Measurements from ENCODE around the gene MYRFL.

MYRFL gene

DNA sequence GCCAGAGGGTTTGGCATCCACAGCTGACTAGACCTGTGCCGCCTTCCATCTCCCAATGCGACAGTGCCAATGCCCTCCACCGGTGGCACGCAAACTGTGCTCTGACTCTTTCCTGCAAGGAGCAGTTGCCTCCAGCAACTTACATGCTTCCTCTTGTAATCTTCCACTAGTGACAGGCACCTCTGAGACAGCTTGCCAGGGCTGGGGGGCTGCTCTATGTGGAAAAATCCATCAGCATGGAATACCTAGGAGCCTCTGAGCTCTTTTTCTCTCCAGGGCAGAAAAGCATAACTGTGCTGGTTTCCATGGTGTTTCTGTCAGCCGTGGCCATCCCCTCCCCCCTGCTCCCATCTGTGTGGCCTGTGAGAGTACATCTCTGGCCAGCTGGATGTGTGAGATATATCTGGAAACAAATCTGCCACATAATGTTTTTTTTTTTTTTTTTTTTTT lies 110.6 kb downstream of the MYRFL start:
- DNase-seq = no peak

DNA sequence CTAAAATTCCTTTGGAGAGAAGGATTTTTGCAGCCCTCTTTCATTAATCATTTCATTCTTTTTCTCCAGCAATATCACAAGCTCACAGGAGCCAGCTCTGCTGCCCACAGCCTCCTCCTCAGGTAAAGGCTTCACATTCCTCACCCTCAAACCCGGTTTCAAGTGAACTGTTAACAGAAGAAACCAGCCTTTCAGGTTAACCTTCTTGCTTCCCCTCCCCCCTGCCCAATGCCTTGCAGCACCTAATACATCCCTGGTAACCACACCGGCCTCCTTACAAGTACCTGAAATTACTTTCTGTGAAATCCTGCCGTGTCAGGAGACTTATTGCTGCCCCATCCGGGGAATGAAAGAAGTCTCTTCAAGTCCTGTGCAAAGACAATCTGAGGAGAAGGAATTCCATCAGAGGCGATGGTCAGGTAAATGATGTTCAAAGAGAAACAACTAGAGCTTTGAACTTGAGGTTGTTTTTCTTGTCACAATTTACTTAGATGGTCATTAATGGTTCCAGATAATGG lies 111.2 kb downstream of the MYRFL start:
- no peak for DNase-seq

DNA sequence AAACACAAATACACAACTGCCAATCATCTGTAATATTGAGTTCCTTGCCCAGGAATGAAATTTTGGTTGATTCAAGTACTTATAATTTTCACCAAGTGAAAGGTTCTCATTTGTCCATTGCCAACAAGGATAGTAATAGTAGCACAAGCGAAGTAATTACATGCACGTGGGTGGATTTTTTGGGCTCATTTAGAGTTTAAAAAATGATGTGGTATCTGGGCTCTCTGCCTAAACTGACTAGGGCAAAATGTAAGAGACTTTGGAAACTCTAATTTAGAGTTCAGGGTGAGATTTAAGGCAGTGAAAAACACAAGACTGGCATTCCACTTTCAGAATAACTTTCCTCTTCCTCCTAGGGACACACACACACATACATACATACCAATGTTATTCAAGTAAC lies 111.7 kb downstream of the MYRFL start:
- DNase-seq = no peak

DNA sequence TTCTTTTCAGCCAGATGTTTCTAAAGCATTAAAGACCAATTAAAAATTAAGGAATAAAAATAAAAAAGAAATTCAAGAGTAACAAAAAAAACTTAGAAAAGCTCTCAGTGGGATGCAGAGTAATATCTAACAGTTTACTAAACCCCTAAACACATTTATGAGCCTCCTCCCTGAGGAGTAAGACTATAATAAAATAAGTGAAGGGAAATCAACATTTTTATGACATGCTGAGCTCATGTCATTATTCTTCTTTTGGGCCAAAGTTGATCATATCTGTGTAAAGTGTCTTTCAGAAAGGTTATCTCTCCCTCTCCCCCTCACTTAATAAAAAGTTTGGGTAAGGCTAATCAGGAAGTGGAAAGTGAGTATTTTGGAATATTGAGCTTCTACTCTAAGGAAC lies 122.1 kb downstream of the MYRFL start:
- no peak for DNase-seq

DNA sequence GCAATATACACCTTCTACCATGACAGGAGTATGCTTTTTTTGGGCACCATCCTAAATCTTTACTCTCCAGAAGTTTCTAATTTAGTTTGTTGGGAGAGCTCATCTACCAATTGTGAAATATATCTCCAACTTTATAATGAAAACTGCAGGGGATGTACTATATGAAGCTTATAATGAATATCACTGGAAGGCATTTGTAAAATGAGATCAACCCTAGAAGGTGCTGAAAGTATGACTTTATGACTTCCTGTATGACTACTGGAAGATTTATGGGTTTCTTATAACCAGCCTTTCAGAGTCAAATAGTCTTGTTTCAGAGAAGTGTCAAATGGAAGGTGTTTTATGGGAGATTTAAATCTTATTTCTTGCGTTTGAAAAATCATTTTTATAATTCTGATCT lies 122.9 kb downstream of the MYRFL start:
- no peak for DNase-seq

DNA sequence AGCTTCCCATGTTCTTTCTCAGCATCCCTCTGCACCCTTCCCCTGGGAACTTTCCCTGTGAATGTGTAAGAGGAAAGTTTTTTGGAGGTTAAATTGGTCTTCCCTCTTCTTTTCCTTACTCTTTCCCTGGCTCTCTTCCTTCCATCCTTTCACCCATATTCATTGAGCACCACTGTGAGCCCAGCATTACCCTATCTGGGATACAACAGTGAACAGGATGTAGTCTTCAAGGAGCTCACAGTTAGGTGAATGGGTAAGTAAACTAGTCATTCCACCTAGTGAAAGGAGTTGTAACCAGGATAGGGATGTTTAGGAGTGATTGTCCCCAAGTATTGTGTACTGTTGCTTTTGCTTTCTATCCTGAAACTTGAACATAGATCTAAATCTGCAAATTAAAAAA lies 123.8 kb downstream of the MYRFL start:
- DNase-seq = no peak

DNA sequence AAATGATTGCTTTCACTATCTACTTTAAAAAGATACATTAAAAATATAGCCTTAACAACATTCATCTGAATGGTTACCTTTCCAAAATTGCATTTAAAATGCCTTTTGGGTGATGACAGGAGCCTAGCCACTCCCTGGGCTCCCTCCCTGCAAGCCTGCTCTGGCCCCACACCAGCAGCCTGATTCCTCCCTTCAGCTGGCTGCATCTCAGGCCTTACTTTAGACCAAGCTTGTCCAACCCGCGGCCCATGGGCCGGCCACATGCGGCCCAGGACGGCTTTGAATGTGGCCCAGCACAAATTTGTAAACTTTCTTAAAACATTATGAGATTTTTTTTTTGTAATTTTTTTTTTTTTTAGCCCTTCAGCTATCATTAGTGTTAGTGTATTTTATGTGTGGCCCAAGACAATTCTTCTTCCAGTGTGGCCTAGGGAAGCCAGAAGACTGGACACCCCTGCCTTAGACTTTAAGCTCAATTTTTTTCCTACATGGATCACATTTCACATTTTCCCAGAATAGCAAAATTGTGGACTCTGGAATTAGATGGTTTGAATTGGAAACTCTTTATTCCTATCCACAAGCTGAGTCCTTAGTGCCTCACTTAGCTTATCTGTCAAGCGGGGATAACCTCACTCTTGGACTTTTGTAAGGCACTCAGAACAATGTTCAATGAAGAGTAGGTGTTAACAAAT lies 124.4 kb downstream of the MYRFL start:
- no peak for DNase-seq

DNA sequence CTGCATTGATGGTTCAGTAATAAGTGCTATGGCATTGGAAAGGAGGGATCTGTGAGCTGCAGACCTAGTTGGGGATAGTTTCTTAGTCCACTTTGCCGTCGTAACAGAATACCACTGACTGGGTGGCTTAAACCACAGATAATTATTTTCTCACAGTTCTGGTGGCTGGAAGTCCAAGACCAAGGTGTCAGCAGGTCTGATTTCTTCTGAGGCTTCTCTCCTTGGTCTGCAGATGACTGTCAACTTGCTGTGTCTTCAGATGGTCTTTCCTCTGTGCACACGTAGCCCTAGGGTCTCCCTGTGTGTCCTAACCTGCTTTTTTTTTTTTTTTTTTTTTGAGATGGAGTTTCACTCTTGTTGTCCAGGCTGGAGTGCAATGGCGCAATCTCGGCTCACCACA lies 126.1 kb downstream of the MYRFL start:
- no peak for DNase-seq

DNA sequence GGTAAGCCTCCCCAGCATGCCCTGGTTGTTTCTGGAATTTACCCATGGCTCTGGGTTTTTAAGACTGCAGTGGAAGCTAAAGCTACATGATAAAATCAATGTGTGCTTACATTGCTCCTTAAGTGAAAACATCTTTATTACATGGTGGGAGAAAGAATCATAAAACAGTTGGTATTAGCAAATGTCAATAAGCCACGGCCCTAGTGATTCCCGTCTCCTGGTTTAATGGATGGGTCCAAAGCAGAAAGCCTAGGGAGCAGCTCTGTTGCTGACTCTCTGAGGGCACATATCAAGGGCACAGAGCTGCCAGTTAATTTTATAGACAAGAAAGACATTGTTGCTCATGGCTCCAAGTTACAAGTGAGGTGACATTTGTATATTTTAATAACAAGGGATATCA lies 127.9 kb downstream of the MYRFL start:
- DNase-seq = no peak

DNA sequence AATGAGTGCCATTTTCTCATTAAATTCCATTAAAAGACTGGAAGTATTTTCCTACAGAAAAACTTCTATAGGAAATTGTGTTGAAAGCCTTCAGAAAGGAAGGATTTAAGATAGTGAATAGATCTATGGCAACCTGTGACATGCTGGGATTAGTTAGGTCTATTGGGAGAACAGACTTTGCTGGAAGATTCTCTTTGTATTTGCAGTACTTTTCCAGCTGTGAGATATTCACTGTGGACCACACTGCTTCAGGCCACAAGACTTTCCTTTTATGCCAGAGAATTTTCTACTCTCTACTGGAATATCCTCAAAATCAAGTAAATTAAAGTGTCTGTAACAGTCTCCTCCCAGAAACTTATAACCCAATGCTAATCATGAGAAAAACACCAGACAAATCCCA lies 136.2 kb downstream of the MYRFL start:
- no peak for DNase-seq

DNA sequence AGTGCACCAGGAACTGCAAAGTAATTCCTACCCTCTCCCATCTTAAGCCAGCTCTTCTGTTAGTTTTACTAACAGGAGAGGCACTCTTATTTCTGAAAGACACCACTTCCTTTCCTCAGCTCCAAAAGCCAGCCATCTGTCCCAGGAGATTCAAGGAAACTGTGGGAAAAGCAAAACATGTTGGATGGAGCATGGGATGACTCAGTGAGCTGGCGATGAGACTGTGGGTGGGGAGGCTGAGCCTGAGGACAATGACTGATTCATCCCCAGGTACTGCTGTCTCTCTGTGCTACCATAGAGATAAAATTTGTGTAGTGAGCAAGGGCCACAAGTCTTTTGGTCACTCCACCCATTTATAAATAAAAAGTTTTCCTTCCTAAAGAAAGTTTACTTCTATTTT lies 141.4 kb downstream of the MYRFL start:
- no peak for DNase-seq

DNA sequence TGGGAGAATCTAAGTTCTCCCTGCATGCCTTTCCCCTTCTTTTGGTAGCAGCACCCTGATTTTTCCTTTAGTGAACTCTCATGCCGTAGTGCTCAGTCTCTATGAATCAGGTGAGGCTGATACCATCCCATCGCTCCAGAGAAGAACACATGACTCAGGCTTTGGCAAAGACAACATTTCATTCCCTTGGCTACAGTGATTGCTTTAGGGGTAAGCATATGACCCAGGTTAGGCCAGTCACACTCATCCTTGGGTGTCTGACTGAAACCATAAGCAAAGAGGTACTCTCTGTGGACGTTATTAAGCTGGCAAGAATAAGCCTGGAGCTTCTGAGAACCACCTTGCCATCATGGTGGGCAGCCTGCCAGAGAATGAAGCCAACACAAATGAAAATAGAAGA lies 141.8 kb downstream of the MYRFL start:
- no peak for DNase-seq

DNA sequence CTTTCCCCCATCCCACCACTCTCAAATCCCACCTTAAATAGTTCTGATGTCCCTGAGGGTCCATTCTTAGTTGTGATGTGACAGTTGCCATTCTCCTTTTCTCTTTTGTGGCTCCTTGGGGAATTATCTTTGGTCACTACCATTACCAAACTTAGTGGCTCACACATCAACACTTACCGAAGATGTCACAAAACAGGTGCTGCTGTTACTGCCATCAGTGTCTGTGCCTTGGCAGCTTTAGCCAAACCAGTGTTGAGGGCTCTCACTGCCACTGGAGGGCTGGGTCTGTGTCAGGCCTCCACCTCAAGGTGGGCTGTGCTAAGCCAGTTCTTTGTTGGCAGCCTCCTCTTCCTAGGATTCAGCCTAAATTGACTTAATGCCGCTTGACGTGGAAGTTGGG lies 144.0 kb downstream of the MYRFL start:
- no peak for DNase-seq

DNA sequence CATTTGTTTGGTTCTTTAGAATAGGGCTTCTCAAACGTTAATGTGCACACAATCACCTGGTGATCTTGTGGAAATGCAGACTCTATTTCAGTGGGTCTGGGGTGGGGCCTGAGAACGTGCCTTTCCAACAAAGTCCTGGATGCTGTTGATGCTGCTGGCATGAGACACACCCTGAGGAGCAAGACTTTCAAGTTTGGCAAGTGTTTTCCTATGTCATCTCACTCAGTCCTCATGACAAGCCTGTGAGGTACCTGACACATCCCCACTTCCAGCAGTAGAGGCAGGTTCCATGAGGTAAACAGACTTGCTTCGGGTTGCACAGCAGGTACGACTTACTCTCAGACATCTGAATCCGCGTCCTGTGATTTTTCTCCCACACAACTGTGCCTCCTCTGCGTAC lies 147.1 kb downstream of the MYRFL start:
- no peak for DNase-seq

DNA sequence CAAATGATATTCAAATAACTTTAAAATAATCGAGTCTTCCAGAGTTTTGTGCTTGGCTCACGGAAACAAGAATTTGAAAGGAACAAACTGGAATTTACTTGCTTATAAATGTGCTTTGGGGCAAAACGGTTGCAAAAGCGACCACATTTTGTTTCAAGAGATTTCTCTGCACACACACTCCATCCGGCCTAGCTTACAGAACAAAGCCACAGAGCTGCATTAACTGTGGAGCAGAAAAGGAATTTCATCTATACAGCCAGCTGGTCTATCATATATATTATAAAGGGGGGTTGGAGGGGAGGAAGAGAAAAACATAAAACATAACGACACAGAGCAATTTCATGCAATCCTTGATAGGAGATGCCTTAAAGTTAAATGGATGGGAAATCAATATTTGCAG lies 153.0 kb downstream of the MYRFL start:
- no peak for DNase-seq

DNA sequence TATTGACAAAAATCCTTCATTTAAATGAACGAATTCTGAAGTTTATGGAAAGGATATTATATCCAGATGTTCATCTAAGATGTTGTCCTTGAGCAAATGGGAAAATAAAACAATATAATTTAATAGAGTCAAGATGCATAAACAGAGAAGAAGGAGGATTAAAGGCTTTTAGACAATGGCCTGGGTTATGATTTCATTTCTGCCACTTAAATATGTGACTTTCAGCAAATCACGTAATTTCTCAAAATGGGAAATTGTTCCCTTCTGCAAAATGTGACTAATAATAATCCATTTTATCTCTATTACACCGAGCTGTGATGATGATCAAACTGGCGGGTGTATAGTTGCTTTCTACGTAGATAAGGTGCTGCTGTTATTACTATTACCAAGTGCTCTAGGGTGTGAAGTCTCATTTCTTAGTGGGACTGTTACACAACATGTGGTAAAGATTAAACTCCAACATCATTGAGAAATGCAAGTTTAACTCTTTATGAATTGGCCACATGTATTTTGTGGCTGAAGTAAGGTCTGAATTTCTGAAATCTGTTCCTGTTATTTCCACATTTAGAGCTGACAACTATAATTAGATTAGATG lies 157.0 kb downstream of the MYRFL start:
- DNase-seq = no peak

DNA sequence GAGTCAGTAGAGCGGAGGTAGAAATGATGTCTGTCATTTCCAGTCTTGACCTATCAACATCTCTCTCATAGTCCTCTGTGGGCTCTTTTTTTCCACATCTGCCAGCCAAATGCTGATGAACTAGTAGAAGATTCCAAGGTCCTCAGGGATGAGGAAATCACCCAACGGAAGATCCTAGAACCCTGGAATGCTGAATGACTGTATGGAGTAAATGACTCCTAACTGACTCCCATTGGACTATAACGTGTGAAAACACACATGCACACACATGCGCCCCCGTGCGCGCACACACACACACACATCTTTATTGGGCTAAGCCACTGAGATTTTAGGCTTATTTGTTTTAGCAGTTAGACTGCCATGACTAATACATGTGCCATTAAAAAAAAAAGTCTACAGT lies 159.2 kb downstream of the MYRFL start:
- DNase-seq = no peak

DNA sequence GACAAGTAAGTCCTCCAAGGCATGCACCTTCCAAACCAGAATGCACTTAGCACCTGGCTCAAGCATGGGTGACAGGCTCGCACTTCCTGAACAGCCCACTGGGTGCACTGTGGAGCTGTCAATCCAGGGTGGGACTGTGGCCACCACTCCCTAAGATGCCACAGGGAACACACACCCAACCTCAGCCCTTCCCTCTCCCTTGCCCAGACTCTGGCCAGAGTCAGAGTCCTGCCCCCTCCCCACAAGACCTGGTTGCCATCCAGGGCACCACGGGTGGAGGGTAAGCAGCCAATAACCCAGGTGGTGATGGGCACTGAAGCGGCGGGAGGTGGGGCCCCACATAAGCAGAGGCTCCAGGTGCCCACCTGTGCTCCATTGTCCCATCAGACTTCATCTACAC lies 160.6 kb downstream of the MYRFL start:
- peak; percentile 53 for DNase-seq

DNA sequence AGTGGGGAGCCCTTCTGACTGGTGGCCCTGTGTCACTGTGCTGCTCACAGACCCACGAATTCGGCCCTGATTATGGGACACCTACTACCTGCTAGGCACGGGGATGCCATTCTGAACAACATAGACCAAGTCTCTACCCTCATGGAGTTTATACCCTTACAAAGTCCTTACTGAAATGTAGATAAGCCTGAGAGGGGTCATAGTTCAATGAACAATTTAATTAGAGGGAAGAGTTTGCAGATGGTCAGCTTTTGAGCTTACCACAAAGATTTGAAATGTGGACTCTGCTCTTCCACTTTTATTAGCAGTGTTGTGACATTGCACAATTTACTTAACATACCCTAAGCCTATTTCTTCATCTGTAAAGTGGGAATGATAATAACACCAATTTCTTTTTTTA lies 161.1 kb downstream of the MYRFL start:
- DNase-seq = no peak

DNA sequence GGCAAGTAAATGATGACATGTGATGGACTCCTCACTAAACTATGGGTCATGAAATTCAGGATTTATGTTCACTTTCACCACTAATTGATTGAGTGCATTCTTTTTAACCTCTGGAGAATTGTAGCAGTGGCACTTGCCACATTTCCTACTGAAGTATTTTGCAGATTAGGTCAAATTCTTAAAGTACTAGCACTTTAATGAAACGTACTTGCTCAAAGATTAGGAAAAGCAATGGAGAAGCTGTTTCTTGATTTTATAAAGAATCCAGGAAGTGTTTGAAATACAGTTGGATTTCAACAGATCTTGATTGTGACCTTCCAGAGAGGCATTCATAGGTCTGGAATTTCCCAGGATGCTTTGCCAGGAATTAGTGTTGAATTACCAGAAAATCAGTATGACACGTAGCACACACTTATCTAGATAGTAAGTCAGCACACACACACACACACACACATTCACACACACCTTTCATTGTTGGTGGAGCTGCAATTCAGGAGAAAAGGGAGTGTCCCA lies 162.6 kb downstream of the MYRFL start:
- DNase-seq = no peak

DNA sequence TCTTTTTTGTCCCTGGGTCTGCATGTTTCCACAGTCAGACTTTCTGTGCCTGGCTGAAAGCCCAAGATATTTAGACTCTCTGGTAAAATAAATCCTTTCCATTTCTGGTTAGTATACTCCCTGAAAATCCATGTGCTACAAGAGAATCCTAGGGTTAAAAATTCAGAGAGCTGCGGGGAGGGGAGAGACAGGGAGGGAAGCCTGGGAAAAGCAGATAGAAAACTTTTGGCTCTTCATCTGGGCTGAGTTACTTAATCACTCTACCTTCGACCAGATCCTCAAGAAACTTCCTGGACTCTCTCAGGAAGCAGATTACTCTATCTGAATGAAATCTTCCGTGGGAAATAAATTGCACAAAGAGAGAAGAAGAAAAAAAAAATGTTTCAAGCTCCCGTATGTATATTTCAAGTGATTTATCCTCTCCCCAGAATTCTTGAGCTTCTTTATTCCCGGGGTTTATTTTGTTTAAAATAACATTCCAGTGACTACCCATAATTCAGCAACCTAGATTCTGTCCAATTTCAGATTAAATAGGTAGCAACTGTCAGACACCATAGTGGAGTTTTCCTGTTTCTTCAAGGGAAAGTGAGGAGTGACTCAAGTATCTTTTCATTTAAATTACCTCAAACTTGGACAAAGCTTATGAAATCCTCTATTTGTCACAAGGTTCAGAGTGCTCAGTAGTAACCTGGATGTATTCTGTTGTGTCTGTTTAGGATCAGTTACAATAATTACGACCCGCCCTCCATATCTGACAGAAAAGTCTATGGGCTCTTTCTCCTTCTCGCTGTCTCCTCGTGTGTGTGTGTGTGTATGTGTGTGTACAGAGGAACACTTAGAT lies 163.7 kb downstream of the MYRFL start:
- DNase-seq = no peak

DNA sequence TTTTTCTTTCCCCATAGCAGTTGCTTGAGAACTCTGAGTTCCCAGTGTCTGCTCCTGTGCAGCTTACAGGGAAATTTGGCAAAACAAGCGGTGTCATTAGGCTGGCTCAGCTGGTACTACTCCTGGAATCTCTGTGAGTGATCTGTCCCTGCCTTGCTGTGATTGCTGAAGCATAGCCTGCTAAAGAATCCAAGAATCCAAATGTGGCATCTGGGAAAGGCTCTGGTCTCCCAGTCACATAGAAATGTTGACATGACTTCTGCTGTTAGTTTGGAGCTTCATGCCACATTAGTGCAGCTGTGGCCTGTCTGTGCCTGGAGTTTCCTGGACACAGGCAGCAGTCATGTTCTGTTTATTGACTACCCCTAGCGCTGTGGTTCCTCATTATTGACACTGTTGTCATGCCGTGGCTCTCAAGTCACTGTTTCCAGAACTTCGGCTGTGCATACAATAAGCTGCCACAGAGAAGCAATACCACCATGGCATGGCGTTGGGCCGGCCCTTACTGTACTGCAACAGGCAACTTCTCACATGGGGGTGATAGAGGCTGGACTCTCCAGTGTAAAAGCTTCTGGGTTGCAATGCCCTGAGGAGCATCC lies 166.8 kb downstream of the MYRFL start:
- no peak for DNase-seq

DNA sequence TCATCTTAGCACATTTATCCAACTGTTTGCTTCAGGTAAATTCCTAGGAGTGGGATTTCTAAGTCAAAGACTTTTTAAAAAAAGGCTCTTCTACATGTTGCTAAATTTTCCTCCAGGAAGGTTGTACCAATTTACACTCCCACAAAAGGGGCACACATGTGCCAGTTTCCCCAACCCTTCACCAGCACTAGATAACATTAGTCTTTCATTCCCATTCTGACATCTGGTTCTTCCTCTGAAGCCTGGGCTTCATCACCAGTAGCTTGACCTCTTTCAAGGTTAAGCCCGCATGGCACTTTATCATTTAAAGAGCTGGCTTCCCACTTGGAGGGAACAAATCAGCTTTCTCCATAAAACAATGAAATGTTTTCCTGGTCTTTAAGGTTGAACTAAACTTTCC lies 168.4 kb downstream of the MYRFL start:
- no peak for DNase-seq

Measured in NCI-H82 (cell line).